ENCODE results near the gene NUAK2.

Gene NUAK2

GRCh38 chr1:205345761-205346160, 24.2 kb upstream of the NUAK2 start:
- no peak for DNase-seq

GRCh38 chr1:205344066-205344928, 22.8 kb upstream of the NUAK2 start:
- DNase-seq = no peak

- no peak for DNase-seq
These were observed 22.0 kb upstream of the NUAK2 start for GRCh38 chr1:205343431-205344065.

- no peak for DNase-seq
These were observed 21.4 kb upstream of the NUAK2 start for GRCh38 chr1:205342986-205343385.

- DNase-seq = no peak
These were observed 19.1 kb upstream of the NUAK2 start for GRCh38 chr1:205340676-205341075.

- DNase-seq = no peak
These were observed 18.2 kb upstream of the NUAK2 start for GRCh38 chr1:205339717-205340116.

GRCh38 chr1:205339197-205339702, 17.7 kb upstream of the NUAK2 start:
- DNase-seq = no peak

GRCh38 chr1:205338011-205338410, 16.5 kb upstream of the NUAK2 start:
- DNase-seq = no peak

- DNase-seq = no peak
These were observed 15.9 kb upstream of the NUAK2 start for GRCh38 chr1:205337481-205337880.

GRCh38 chr1:205335692-205336091, 14.1 kb upstream of the NUAK2 start:
- DNase-seq = peak; percentile 54

GRCh38 chr1:205332015-205332791, 10.7 kb upstream of the NUAK2 start:
- DNase-seq = no peak

- DNase-seq = no peak
These were observed 8.6 kb upstream of the NUAK2 start for GRCh38 chr1:205330150-205330549.

GRCh38 chr1:205329719-205330118, 8.2 kb upstream of the NUAK2 start:
- no peak for DNase-seq

- no peak for DNase-seq
These were observed 6.9 kb upstream of the NUAK2 start for GRCh38 chr1:205328476-205328875.

GRCh38 chr1:205326812-205327466, 5.4 kb upstream of the NUAK2 start:
- no peak for DNase-seq

- peak; percentile 21 for DNase-seq
These were observed 3.9 kb upstream of the NUAK2 start for GRCh38 chr1:205325334-205325884.

- no peak for DNase-seq
These were observed 3.2 kb upstream of the NUAK2 start for GRCh38 chr1:205324781-205325180.

- DNase-seq = no peak
These were observed 2.2 kb upstream of the NUAK2 start for GRCh38 chr1:205323794-205324193.

GRCh38 chr1:205321959-205322283, 376 bp upstream of the NUAK2 start:
- DNase-seq = no peak

GRCh38 chr1:205319081-205320018, 2.2 kb downstream of the NUAK2 start:
- peak; percentile 58 for DNase-seq

- no peak for DNase-seq
These were observed 3.1 kb downstream of the NUAK2 start for GRCh38 chr1:205318231-205318991.

All from DMS 273 treated with DMSO at 0.1 percent for 48 hours (cell line).